Duodenal mucosa (tissue), 2 donors: Measurements from ENCODE around the gene KSR1.

Experiments
- H3K27ac ChIP-seq: one replicate; pipeline ENCODE4 v1.7.0; 2013; ENCODE audit warnings: low read depth, low read length
- H3K27me3 ChIP-seq, 2 donors: one replicate each; pipeline ENCODE4 v1.7.0; 2013; ENCODE audit warnings: low read length in 2 of 2, control low read depth in 1 of 2; ENCODE audit not compliant: insufficient read depth in 2 of 2, control insufficient read depth in 1 of 2
- H3K36me3 ChIP-seq, 2 donors: one replicate each; pipeline ENCODE4 v1.7.0; 2013; ENCODE audit warnings: low read length in 2 of 2, control low read depth in 1 of 2; ENCODE audit not compliant: insufficient read depth in 2 of 2, control insufficient read depth in 1 of 2
- H3K4me1 ChIP-seq, 2 donors: one replicate each; pipeline ENCODE4 v1.7.0; 2013; ENCODE audit warnings: low read length in 2 of 2, control low read depth in 1 of 2; ENCODE audit not compliant: insufficient read depth in 2 of 2, control insufficient read depth in 1 of 2
- H3K4me3 ChIP-seq, 2 donors: one replicate each; pipeline ENCODE4 v1.7.0; 2013; ENCODE audit warnings: low read length in 2 of 2, low read depth in 1 of 2
- H3K9ac ChIP-seq, 2 donors: one replicate each; pipeline ENCODE4 v1.7.0; 2013; ENCODE audit warnings: low read length in 2 of 2, low read depth in 1 of 2
- H3K9me3 ChIP-seq, 2 donors: one replicate each; pipeline ENCODE4 v1.7.0; 2013; ENCODE audit warnings: low read length in 2 of 2, control low read depth in 1 of 2; ENCODE audit not compliant: control insufficient read depth in 1 of 2

KSR1 gene

DNA sequence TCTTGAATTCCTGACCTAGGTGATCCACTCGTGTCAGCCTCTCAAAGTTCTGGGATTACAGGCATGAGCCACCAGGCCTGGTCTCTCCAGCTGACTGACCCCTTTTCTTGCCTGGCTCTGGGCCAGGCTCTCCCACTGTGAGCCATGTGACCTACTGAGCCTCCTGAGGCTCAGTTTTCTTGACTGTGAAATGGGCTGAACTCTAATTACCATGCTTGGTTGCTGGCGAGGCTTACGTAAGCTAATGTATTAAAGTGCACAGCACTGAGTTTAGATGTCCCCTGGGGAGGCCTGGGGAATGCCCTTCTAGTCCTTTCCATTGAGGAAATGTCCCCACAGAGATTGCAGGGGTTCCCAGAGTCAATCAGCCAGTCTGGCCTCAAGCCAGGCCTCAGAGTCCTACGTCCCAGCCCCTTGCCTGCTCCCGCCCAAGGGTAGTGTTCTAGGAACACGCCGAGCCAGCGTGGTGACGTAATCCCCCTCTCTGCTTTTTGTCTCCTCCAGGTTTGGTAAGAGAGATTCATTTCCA lies 129.0 kb downstream of the KSR1 start:
- H3K9ac ChIP-seq = no peak overlapping the region
- no peaks in the 10 kb centered on the region for H3K4me1 ChIP-seq
- peaks cover 0 to 23% of the 10 kb centered on the region in 2 donors for H3K36me3 ChIP-seq
- H3K4me3 ChIP-seq = no peak overlapping the region
- no peaks in the 10 kb centered on the region for H3K9me3 ChIP-seq
- H3K27me3 ChIP-seq = no peaks in the 10 kb centered on the region
- no peak overlapping the region for H3K27ac ChIP-seq

DNA sequence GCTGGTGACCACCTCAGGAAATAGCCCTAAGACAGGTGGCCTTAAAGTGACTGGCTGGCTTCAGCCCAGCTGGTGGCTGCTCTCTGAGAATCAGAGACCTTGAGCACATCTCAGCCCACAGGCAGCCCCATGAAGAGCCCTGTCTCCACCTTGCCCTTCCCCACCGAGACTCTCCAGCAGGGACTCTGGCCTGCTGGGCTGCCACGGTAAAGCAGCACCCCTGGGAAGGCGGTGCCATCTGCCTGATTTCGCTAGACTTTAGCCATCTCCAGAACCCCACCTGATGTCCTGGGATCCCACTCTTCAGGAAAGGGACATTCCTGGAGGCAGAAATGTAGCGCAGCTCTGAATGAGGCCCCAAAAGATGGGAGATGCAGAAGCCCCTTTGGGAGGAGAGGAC lies 129.5 kb downstream of the KSR1 start:
- peaks cover 0 to 23% of the 10 kb centered on the region in 2 donors for H3K36me3 ChIP-seq
- H3K4me1 ChIP-seq = no peaks in the 10 kb centered on the region
- no peaks in the 10 kb centered on the region for H3K27me3 ChIP-seq
- H3K27ac ChIP-seq = no peak overlapping the region
- no peaks in the 10 kb centered on the region for H3K9me3 ChIP-seq
- no peak overlapping the region for H3K9ac ChIP-seq
- no peak overlapping the region for H3K4me3 ChIP-seq

DNA sequence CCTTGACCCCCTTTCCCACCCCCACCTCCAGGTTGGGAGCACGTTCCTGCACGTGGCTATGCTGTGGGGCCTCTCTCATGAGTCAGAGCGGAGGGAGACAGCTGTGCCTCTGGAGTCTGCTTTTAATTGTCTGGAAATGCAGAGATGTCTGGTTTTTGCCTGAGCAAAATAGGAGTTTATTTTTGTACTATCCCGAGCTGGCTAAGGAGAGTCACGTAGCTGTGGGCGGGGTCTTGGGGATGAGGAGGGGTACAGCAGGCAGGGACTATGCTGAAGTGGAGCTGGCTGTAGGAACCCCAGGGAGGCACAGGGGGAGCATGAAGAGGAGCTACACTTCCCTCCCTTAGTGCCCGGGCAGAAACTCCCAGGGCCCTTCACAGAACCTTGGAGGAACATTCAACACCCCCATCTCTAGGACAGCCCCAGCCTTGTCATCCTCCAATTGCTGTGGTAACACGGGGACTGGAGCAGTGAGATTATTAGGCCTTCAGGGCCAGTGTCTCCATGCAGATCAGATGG lies 130.0 kb downstream of the KSR1 start:
- Histone ChIP-seq H3K9me3 (no peaks in the 10 kb centered on the region), H3K36me3 (peaks cover 0 to 26% of the 10 kb centered on the region in 2 donors), H3K27me3 (no peaks in the 10 kb centered on the region), H3K9ac (no peak overlapping the region), H3K27ac (no peak overlapping the region), H3K4me3 (no peak overlapping the region), H3K4me1 (no peaks in the 10 kb centered on the region)

DNA sequence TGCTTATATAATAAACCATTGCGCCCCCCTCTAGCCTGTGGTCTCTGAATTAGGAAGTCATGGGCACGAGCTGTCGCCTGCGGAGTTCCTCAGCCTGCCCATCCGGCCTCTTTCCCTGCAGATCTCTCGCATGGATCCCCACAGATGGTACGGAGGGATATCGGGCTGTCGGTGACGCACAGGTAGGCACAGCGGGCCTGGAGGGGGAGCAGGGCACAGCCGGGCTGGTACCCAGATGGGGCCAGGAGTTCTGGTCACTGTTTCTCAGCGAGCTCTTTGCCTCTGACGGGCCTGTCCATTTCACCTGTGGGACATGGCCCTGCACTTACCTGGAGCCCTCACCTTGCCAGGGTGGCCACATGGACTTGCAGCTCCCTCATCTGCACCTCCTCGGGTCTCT lies 132.1 kb downstream of the KSR1 start:
- H3K36me3 ChIP-seq = peaks cover 0 to 28% of the 10 kb centered on the region in 2 donors

DNA sequence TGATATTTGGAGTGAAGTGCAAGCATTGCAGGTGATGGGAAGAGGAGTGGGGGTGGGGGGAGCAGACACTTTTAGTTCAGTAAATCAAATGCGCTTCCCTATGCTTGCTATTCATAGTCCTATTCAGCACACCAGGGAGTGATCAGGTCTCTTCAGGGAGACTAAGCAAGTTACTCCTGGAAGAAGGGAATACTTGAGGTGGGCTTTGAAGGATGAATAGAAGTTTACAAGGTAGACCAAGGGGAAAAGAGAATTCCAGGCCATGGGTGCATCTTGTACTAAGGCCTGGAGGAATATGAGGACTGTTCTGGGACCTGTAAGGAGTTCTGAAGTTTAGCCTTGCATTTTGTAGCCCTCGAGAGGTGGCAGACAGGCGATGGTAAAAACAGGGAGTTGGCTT lies 134.6 kb downstream of the KSR1 start:
- peaks cover 4 to 27% of the 10 kb centered on the region in 2 donors for H3K36me3 ChIP-seq
- H3K27ac ChIP-seq = no peak overlapping the region
- H3K4me1 ChIP-seq = no peaks in the 10 kb centered on the region
- no peak overlapping the region for H3K4me3 ChIP-seq
- no peaks in the 10 kb centered on the region for H3K27me3 ChIP-seq
- H3K9ac ChIP-seq = no peak overlapping the region
- H3K9me3 ChIP-seq = no peaks in the 10 kb centered on the region

More for the DNA sequence above, 132.1 kb downstream of the KSR1 start:
- Histone ChIP-seq H3K4me1 (no peaks in the 10 kb centered on the region), H3K27me3 (no peaks in the 10 kb centered on the region), H3K9ac (no peak overlapping the region), H3K27ac (no peak overlapping the region), H3K4me3 (no peak overlapping the region), H3K9me3 (no peaks in the 10 kb centered on the region)

DNA sequence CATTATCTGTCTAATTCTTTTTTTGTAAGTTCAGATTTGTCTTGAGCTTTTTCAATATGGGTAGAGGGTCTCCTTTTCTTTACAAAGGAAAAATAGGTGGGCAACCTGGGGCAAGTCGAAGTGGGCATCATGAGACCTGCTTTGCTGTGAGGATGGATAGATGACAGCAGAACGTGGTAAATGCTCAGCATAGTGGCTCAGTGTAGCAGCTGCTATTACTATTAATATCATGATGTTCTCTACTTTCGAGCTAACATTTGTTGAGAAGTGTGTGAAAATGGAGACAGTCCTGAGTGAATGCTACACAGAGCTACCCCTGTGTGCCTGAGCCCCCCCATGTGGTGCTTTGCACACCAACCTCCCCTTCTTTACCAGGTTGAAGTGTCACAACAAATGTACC lies 135.7 kb downstream of the KSR1 start:
- H3K9ac ChIP-seq = no peak overlapping the region
- H3K27ac ChIP-seq = no peak overlapping the region
- H3K4me3 ChIP-seq = no peak overlapping the region
- no peaks in the 10 kb centered on the region for H3K9me3 ChIP-seq
- no peaks in the 10 kb centered on the region for H3K27me3 ChIP-seq
- peaks cover 4 to 25% of the 10 kb centered on the region in 2 donors for H3K36me3 ChIP-seq
- H3K4me1 ChIP-seq = no peaks in the 10 kb centered on the region

DNA sequence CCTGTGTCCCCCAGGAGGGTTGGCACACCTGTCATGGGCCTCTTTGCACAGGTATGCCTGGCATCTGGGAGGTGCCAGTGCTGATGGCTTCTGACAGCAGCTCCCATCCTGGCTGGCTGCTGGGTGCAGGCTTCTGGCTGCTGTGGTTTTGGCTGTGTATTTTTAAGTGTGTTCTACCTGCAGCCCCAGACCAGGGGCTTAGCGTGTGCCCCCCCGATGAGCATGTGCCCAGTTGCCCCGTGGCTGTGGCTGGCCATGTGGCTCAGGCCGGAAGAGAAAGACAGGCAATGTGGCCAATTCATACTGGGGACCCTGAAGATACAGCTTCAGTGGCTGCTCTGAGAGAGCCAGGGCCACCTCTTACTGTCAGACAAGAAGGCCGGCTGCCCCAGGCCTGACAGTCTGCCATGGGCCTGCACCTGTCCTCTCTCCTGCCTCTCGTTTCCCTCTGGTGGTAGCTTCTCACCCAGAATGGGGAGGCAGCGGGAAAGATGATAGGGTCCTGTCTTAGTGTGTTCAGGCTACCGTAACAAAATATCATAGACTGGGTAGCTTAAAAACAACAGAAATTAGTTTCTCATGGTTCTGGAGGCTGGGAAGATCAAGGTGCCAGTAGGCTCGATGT lies 137.1 kb downstream of the KSR1 start:
- H3K4me1 ChIP-seq = no peaks in the 10 kb centered on the region
- H3K9me3 ChIP-seq = no peaks in the 10 kb centered on the region
- peaks cover 4 to 30% of the 10 kb centered on the region in 2 donors for H3K36me3 ChIP-seq
- no peaks in the 10 kb centered on the region for H3K27me3 ChIP-seq
- no peak overlapping the region for H3K27ac ChIP-seq
- no peak overlapping the region for H3K9ac ChIP-seq
- no peak overlapping the region for H3K4me3 ChIP-seq

DNA sequence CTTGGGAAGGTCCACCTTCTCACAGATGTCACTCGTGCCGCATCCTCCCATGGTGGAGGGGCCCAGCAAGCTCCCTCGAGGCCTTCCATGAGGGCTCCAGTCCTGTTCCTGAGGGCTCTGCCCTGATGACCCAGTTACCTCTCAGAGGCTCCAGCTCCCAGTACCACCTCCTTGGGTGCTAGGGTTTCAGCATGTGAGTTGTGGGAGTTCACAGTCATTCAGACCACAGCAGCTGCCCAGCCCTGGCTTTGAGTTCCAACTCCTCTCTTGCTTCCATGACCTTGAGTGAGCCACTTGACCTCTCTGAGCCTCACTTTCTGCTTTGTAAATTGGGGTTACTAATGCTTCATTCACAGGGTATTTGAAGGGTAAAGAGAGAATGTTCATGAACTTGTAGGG lies 137.6 kb downstream of the KSR1 start:
- H3K27ac ChIP-seq = no peak overlapping the region
- H3K9ac ChIP-seq = no peak overlapping the region
- peaks cover 4 to 27% of the 10 kb centered on the region in 2 donors for H3K36me3 ChIP-seq

DNA sequence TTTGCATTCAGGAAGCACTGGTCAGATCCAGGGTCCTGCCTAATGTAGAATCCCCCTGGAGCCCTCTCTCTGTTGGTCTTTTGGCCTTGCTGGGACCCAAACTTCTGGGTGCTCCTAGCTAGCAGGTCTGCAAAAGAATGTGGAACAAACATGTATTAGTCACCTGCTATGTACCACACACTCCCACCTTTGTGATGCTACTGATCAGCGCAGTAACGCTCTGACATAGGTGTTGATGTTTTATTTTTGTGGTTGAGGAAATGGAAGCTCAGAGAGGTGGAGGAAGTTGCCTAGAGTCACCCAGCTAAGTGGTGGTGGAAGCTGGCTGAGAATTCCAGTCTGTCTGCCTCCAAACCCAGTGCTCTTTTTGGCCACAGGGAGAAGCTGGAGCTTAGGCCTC lies 139.0 kb downstream of the KSR1 start:
- Histone ChIP-seq H3K9ac (no peak overlapping the region), H3K27me3 (no peaks in the 10 kb centered on the region), H3K9me3 (no peaks in the 10 kb centered on the region), H3K27ac (no peak overlapping the region), H3K4me3 (no peak overlapping the region), H3K36me3 (peaks cover 4 to 27% of the 10 kb centered on the region in 2 donors), H3K4me1 (no peaks in the 10 kb centered on the region)

More for the DNA sequence above, 137.6 kb downstream of the KSR1 start:
- no peaks in the 10 kb centered on the region for H3K27me3 ChIP-seq
- no peak overlapping the region for H3K4me3 ChIP-seq
- H3K4me1 ChIP-seq = no peaks in the 10 kb centered on the region
- H3K9me3 ChIP-seq = no peaks in the 10 kb centered on the region

DNA sequence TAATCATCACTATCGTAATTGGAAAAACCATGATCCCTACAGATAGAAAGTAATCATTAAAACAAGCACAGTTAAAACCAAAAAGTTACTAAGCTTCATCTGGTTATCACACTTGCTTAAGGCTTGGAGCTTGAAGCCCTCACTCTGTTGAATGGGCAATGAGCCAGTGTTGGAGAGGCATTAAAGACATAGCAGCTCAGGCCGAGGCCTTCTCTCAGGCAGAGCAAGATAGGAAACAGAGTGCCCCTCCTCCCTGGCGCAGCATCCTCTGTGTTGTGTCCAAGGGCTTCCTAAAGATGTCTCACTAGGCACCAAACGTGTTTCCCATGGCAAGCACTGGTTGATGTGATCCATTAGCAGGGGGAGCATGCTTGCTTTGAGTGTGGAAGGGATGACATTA lies 139.8 kb downstream of the KSR1 start:
- H3K27me3 ChIP-seq = no peaks in the 10 kb centered on the region
- H3K4me1 ChIP-seq = no peaks in the 10 kb centered on the region
- H3K9me3 ChIP-seq = no peaks in the 10 kb centered on the region
- H3K4me3 ChIP-seq = no peak overlapping the region
- H3K36me3 ChIP-seq = peaks cover 4 to 26% of the 10 kb centered on the region in 2 donors
- no peak overlapping the region for H3K27ac ChIP-seq
- H3K9ac ChIP-seq = no peak overlapping the region
